Cerebellar nuclear complex (tissue), 1 donor: Measurements from ENCODE around the gene GIMAP8.
"Not testable (repeated sequence)": the region's sequence is repeated elsewhere in the genome, so short reads cannot be mapped to it uniquely, and the experiment has no call there.

ENCODE experiments used
- DNase-seq, 2 experiments: peaks; one replicate each; lab custom pipeline; 2025; lab: John Stamatoyannopoulos, UW

The GIMAP8 gene

GRCh38 chr7:150514748-150515222, 64.4 kb downstream of the GIMAP8 start, which contains the start of gene GIMAP7:
Gene GIMAP7 (plus strand): TSS chr7:150514872. CDS start chr7:150519975, 5,103 bp downstream.
- no peak for DNase-seq

GRCh38 chr7:150515248-150516147, 65.1 kb downstream of the GIMAP8 start:
- no peak for DNase-seq

GRCh38 chr7:150516956-150517745, 66.7 kb downstream of the GIMAP8 start:
- DNase-seq: no peak

GRCh38 chr7:150519310-150519709, 68.9 kb downstream of the GIMAP8 start:
- no peak for DNase-seq

- no peak for DNase-seq
Measured at GRCh38 chr7:150520145-150520544, 69.7 kb downstream of the GIMAP8 start.

GRCh38 chr7:150522931-150523330, 72.5 kb downstream of the GIMAP8 start:
- not testable (repeated sequence) for DNase-seq

GRCh38 chr7:150524018-150524417, 73.6 kb downstream of the GIMAP8 start:
- DNase-seq: no peak
